HCT116 (cell line): ENCODE data around the gene ITSN1. TPM values are rescaled to one million over a fixed set of nuclear protein-coding genes. Genes with fewer than 3 reads are reported as not detected.

Experiments
- ATAC-seq: fragments of 200-7000 bp; cut with Tn5 transposase; 2 replicates; pipeline ENCODE4 v1.9.1; 2020; ENCODE audit warnings: mild to moderate bottlenecking, moderate library complexity
- BruUV-seq: library from RNA; stranded (reverse); fragments of 400-500 nt; replicated peaks from 2 replicates; lab custom pipeline; 2021; lab: Mats Ljungman, UMichigan
- CTCF ChIA-PET: fragments of 300-600 bp; sonication (Branson Sonifier 250); formaldehyde crosslinking; loops from one replicate; lab custom pipeline; 2021; ENCODE audit warnings: antibody characterized with exemption; lab: Charles Lee
- POLR2A ChIA-PET: fragments of 300-600, 350-600 bp; sonication (Branson Sonifier 250); formaldehyde crosslinking; loops from one replicate; lab custom pipeline; 2021; ENCODE audit warnings: antibody characterized with exemption; lab: Charles Lee
- RAD21 ChIA-PET, 2 experiments: fragments of 300-600 bp; sonication (Branson Sonifier 250); formaldehyde crosslinking; loops; one replicate each; lab custom pipeline; 2023; ENCODE audit warnings: low total read pairs in 2 of 2; ENCODE audit not compliant: uncharacterized antibody in 2 of 2, unreplicated experiment in 2 of 2, low non-redundant PET in 1 of 2; lab: Charles Lee
- DNase-seq: peaks from one replicate; pipeline ENCODE4 v3.0.0-alpha.2; 2010; ENCODE audit warnings: low read depth, low spot score
- H2AFZ ChIP-seq: fragments of 200-600 bp; shearing (Covaris generic), sonication (generic); 2 replicates; pipeline ENCODE4 v1.6.1; 2017; ENCODE audit warnings: low read depth, mixed run types, mixed read lengths, antibody characterized with exemption, low read length; ENCODE audit not compliant: poor library complexity, severe bottlenecking
- H3K27ac ChIP-seq: 2 replicates; pipeline ENCODE4 v1.5.1; 2012; ENCODE audit warnings: low read depth, low read length
- H3K27me3 ChIP-seq: fragments of 200-600 bp; sonication (generic); 2 replicates; pipeline ENCODE4 v1.6.1; 2016; ENCODE audit warnings: mixed run types, low read length, mixed read lengths; ENCODE audit not compliant: insufficient read depth
- H3K36me3 ChIP-seq, 2 experiments: fragments of 200-500 bp in 1 of 2; fragments of 200-600 bp in 1 of 2; sonication (Bioruptor generic) in 1 of 2; sonication (generic) in 1 of 2; 2 replicates each; pipeline versions ENCODE4 v1.5.1 to v1.6.1; 2014 to 2016; ENCODE audit warnings: low read length in 2 of 2, inconsistent platforms in 1 of 2, mixed read lengths in 1 of 2, mixed run types in 1 of 2; ENCODE audit not compliant: insufficient read depth in 2 of 2, control insufficient read depth in 1 of 2
- H3K4me1 ChIP-seq, 2 experiments: fragments of 200-600 bp in 1 of 2; sonication (generic) in 1 of 2; 2 replicates each; pipeline versions ENCODE4 v1.5.1 to v1.6.1; 2012 to 2017; ENCODE audit warnings: low read length in 2 of 2, inconsistent platforms in 1 of 2, mild to moderate bottlenecking in 1 of 2, mixed read lengths in 1 of 2, mixed run types in 1 of 2, moderate library complexity in 1 of 2; ENCODE audit not compliant: insufficient read depth in 2 of 2, control insufficient read depth in 1 of 2
- H3K4me2 ChIP-seq: fragments of 200-600 bp; sonication (generic); 2 replicates; pipeline ENCODE4 v1.6.1; 2017; ENCODE audit warnings: mixed run types, low read length, mixed read lengths
- H3K4me3 ChIP-seq, 2 experiments: fragments of 200-600 bp in 1 of 2; sonication (generic) in 1 of 2; replicated peaks in 1 of 2; 2 replicates each; pipeline ENCODE4 v1.5.1; 2011 to 2016; ENCODE audit warnings: low read length in 2 of 2, control low read depth in 1 of 2, low read depth in 1 of 2, mild to moderate bottlenecking in 1 of 2, mixed read lengths in 1 of 2, mixed run types in 1 of 2
- H3K79me2 ChIP-seq: fragments of 200-600 bp; sonication (generic); 2 replicates; pipeline ENCODE4 v1.6.1; 2017; ENCODE audit warnings: mild to moderate bottlenecking, mixed run types, low read length, moderate library complexity, mixed read lengths; ENCODE audit not compliant: insufficient read depth
- H3K9ac ChIP-seq: fragments of 200-600 bp; sonication (generic); 2 replicates; pipeline ENCODE4 v1.6.1; 2016; ENCODE audit warnings: low read length, mixed read lengths
- H3K9me2 ChIP-seq: fragments of 200-600 bp; sonication (generic), shearing (Covaris generic); 2 replicates; pipeline ENCODE4 v1.6.1; 2017; ENCODE audit warnings: mixed run types, mild to moderate bottlenecking, moderate library complexity; ENCODE audit not compliant: insufficient read depth
- H3K9me3 ChIP-seq, 2 experiments: fragments of 200-500 bp in 1 of 2; fragments of 200-600 bp in 1 of 2; sonication (Bioruptor generic) in 1 of 2; sonication (generic) in 1 of 2; 2 replicates each; pipeline ENCODE4 v1.6.1; 2014 to 2017; ENCODE audit warnings: low read length in 2 of 2, mixed read lengths in 2 of 2, inconsistent platforms in 1 of 2, low read depth in 1 of 2, mild to moderate bottlenecking in 1 of 2, mixed run types in 1 of 2, moderate library complexity in 1 of 2; ENCODE audit not compliant: control insufficient read depth in 1 of 2, insufficient read depth in 1 of 2
- H4K20me1 ChIP-seq: fragments of 200-600 bp; sonication (generic), shearing (Covaris generic); 2 replicates; pipeline ENCODE4 v1.6.1; 2017; ENCODE audit warnings: mixed run types, mild to moderate bottlenecking, moderate library complexity; ENCODE audit not compliant: insufficient read depth
- ATF3 ChIP-seq: IDR thresholded peaks from 2 replicates; pipeline ENCODE4 v1.6.1; 2012
- CTCF ChIP-seq, 3 experiments: fragments of 200-600 bp in 1 of 3; sonication (generic) in 1 of 3; IDR thresholded peaks in 2 of 3; conservative IDR thresholded peaks in 1 of 3; 2 replicates each; pipeline ENCODE4 v1.5.1; 2012 to 2017; ENCODE audit warnings: low read depth in 2 of 3, low read length in 2 of 3, antibody characterized with exemption in 1 of 3, borderline replicate concordance in 1 of 3, control low read depth in 1 of 3, mild to moderate bottlenecking in 1 of 3, mixed read lengths in 1 of 3, mixed run types in 1 of 3, moderate library complexity in 1 of 3; ENCODE audit not compliant: insufficient read depth in 1 of 3
- ELF1 ChIP-seq: IDR thresholded peaks from 2 replicates; pipeline ENCODE4 v1.6.1; 2012; ENCODE audit warnings: low read depth, borderline replicate concordance
- JUND ChIP-seq: IDR thresholded peaks from 2 replicates; pipeline ENCODE4 v1.6.1; 2012
- MAX ChIP-seq: IDR thresholded peaks from 2 replicates; pipeline ENCODE4 v1.6.1; 2012
- REST ChIP-seq: IDR thresholded peaks from 2 replicates; pipeline ENCODE4 v1.6.1; 2012; ENCODE audit warnings: low read depth
- YY1 ChIP-seq: IDR thresholded peaks from 2 replicates; pipeline ENCODE4 v1.6.1; 2011; ENCODE audit warnings: low read length, low read depth, moderate library complexity, mild to moderate bottlenecking; ENCODE audit not compliant: insufficient replicate concordance; ENCODE audit errors: extremely low read depth
- ZFX ChIP-seq: fragments of 450-650 bp; IDR thresholded peaks from 2 replicates; pipeline ENCODE4 v1.6.1; 2017
- intact Hi-C: fragments of 100-400 bp; cut with micrococcal nuclease; formaldehyde crosslinking; loops from 2 replicates; pipeline ENCODE4 v1.10.0; 2022
- total RNA-seq: library from RNA; stranded (reverse); gene quantifications from one replicate; pipeline ENCODE4 v1.2.1, GENCODE V29; 2021; ENCODE audit not compliant: unreplicated experiment

The ITSN1 gene
- total RNA-seq, 1 experiment from 2014 or later = 25.8 TPM

- DNase-seq (no peak), ATAC-seq (no peak)
- POLR2A ChIA-PET = no interaction called here
- H3K9ac ChIP-seq = no peak overlapping the region
- RAD21 ChIA-PET = no interaction called here
- no peaks in the 10 kb centered on the region for H3K36me3 ChIP-seq
- CTCF ChIA-PET = no interaction called here
- no peak overlapping the region for H3K27ac ChIP-seq
- H3K9me3 ChIP-seq = no peaks in the 10 kb centered on the region
- H2AFZ ChIP-seq = no peak overlapping the region
- no peak overlapping the region for H3K4me3 ChIP-seq
- H3K79me2 ChIP-seq = no peaks in the 10 kb centered on the region
- no peaks in the 10 kb centered on the region for H4K20me1 ChIP-seq
- peaks cover 0 to 5% of the 10 kb centered on the region in 2 experiments; a peak in 1 of 4 replicates for H3K4me1 ChIP-seq
- H3K27me3 ChIP-seq = no peaks in the 10 kb centered on the region
- TF ChIP-seq ELF1 (no peak), YY1 (no peak), JUND (no peak), CTCF (IDR thresholded peaks at IDR 0.05 in 2 of 3, conservative IDR thresholded peaks at IDR 0.05 in 1 of 3; ENCODE audit: borderline replicate concordance in 1 of 3, insufficient read depth in 1 of 3, low read depth in 2 of 3, low read length in 2 of 3) (no peak), MAX (no peak), REST (no peak), ATF3 (no peak), ZFX (no peak)
- TF ChIP-seq, all 23 proteins: peak for 0
- BruUV-seq = no TSS peak
- Histone ChIP-seq H3K9me2 (no peaks in the 10 kb centered on the region), H3K4me2 (no peak overlapping the region)
- intact Hi-C loops = no loop called here
Measured at GRCh38 chr21:33729641-33730040, 87.3 kb downstream of the ITSN1 start.
